HCT116 (cell line): ENCODE results near the gene MISP. TPM values are rescaled to one million over a fixed set of nuclear protein-coding genes. Genes with fewer than 3 reads are reported as not detected.

Source experiments
- ATAC-seq: fragments of 200-7000 bp; cut with Tn5 transposase; 2 replicates; pipeline ENCODE4 v1.9.1; 2020; ENCODE audit warnings: mild to moderate bottlenecking, moderate library complexity
- BruUV-seq: library from RNA; stranded (reverse); fragments of 400-500 nt; replicated peaks from 2 replicates; lab custom pipeline; 2021; lab: Mats Ljungman, UMichigan
- CTCF ChIA-PET: fragments of 300-600 bp; sonication (Branson Sonifier 250); formaldehyde crosslinking; loops from one replicate; lab custom pipeline; 2021; ENCODE audit warnings: antibody characterized with exemption; lab: Charles Lee
- POLR2A ChIA-PET: fragments of 300-600, 350-600 bp; sonication (Branson Sonifier 250); formaldehyde crosslinking; loops from one replicate; lab custom pipeline; 2021; ENCODE audit warnings: antibody characterized with exemption; lab: Charles Lee
- RAD21 ChIA-PET, 2 experiments: fragments of 300-600 bp; sonication (Branson Sonifier 250); formaldehyde crosslinking; loops; one replicate each; lab custom pipeline; 2023; ENCODE audit warnings: low total read pairs in 2 of 2; ENCODE audit not compliant: uncharacterized antibody in 2 of 2, unreplicated experiment in 2 of 2, low non-redundant PET in 1 of 2; lab: Charles Lee
- DNase-seq: peaks from one replicate; pipeline ENCODE4 v3.0.0-alpha.2; 2010; ENCODE audit warnings: low read depth, low spot score
- H2AFZ ChIP-seq: fragments of 200-600 bp; shearing (Covaris generic), sonication (generic); 2 replicates; pipeline ENCODE4 v1.6.1; 2017; ENCODE audit warnings: low read depth, mixed run types, mixed read lengths, antibody characterized with exemption, low read length; ENCODE audit not compliant: poor library complexity, severe bottlenecking
- H3K27ac ChIP-seq: 2 replicates; pipeline ENCODE4 v1.5.1; 2012; ENCODE audit warnings: low read depth, low read length
- H3K27me3 ChIP-seq: fragments of 200-600 bp; sonication (generic); 2 replicates; pipeline ENCODE4 v1.6.1; 2016; ENCODE audit warnings: mixed run types, low read length, mixed read lengths; ENCODE audit not compliant: insufficient read depth
- H3K36me3 ChIP-seq, 2 experiments: fragments of 200-500 bp in 1 of 2; fragments of 200-600 bp in 1 of 2; sonication (Bioruptor generic) in 1 of 2; sonication (generic) in 1 of 2; 2 replicates each; pipeline versions ENCODE4 v1.5.1 to v1.6.1; 2014 to 2016; ENCODE audit warnings: low read length in 2 of 2, inconsistent platforms in 1 of 2, mixed read lengths in 1 of 2, mixed run types in 1 of 2; ENCODE audit not compliant: insufficient read depth in 2 of 2, control insufficient read depth in 1 of 2
- H3K4me1 ChIP-seq, 2 experiments: fragments of 200-600 bp in 1 of 2; sonication (generic) in 1 of 2; 2 replicates each; pipeline versions ENCODE4 v1.5.1 to v1.6.1; 2012 to 2017; ENCODE audit warnings: low read length in 2 of 2, inconsistent platforms in 1 of 2, mild to moderate bottlenecking in 1 of 2, mixed read lengths in 1 of 2, mixed run types in 1 of 2, moderate library complexity in 1 of 2; ENCODE audit not compliant: insufficient read depth in 2 of 2, control insufficient read depth in 1 of 2
- H3K4me2 ChIP-seq: fragments of 200-600 bp; sonication (generic); 2 replicates; pipeline ENCODE4 v1.6.1; 2017; ENCODE audit warnings: mixed run types, low read length, mixed read lengths
- H3K4me3 ChIP-seq, 2 experiments: fragments of 200-600 bp in 1 of 2; sonication (generic) in 1 of 2; replicated peaks in 1 of 2; 2 replicates each; pipeline ENCODE4 v1.5.1; 2011 to 2016; ENCODE audit warnings: low read length in 2 of 2, control low read depth in 1 of 2, low read depth in 1 of 2, mild to moderate bottlenecking in 1 of 2, mixed read lengths in 1 of 2, mixed run types in 1 of 2
- H3K79me2 ChIP-seq: fragments of 200-600 bp; sonication (generic); 2 replicates; pipeline ENCODE4 v1.6.1; 2017; ENCODE audit warnings: mild to moderate bottlenecking, mixed run types, low read length, moderate library complexity, mixed read lengths; ENCODE audit not compliant: insufficient read depth
- H3K9ac ChIP-seq: fragments of 200-600 bp; sonication (generic); 2 replicates; pipeline ENCODE4 v1.6.1; 2016; ENCODE audit warnings: low read length, mixed read lengths
- H3K9me2 ChIP-seq: fragments of 200-600 bp; sonication (generic), shearing (Covaris generic); 2 replicates; pipeline ENCODE4 v1.6.1; 2017; ENCODE audit warnings: mixed run types, mild to moderate bottlenecking, moderate library complexity; ENCODE audit not compliant: insufficient read depth
- H3K9me3 ChIP-seq, 2 experiments: fragments of 200-500 bp in 1 of 2; fragments of 200-600 bp in 1 of 2; sonication (Bioruptor generic) in 1 of 2; sonication (generic) in 1 of 2; 2 replicates each; pipeline ENCODE4 v1.6.1; 2014 to 2017; ENCODE audit warnings: low read length in 2 of 2, mixed read lengths in 2 of 2, inconsistent platforms in 1 of 2, low read depth in 1 of 2, mild to moderate bottlenecking in 1 of 2, mixed run types in 1 of 2, moderate library complexity in 1 of 2; ENCODE audit not compliant: control insufficient read depth in 1 of 2, insufficient read depth in 1 of 2
- H4K20me1 ChIP-seq: fragments of 200-600 bp; sonication (generic), shearing (Covaris generic); 2 replicates; pipeline ENCODE4 v1.6.1; 2017; ENCODE audit warnings: mixed run types, mild to moderate bottlenecking, moderate library complexity; ENCODE audit not compliant: insufficient read depth
- CBX3 ChIP-seq: IDR thresholded peaks from 2 replicates; pipeline ENCODE4 v1.6.1; 2012; ENCODE audit warnings: low read depth
- CEBPB ChIP-seq: IDR thresholded peaks from 2 replicates; pipeline ENCODE4 v1.6.1; 2012; ENCODE audit warnings: low read depth
- EZH2phosphoT487 ChIP-seq: fragments of 200-600 bp; IDR thresholded peaks from 2 replicates; pipeline ENCODE4 v1.6.1; 2018; ENCODE audit warnings: antibody characterized with exemption, borderline replicate concordance
- FOSL1 ChIP-seq: IDR thresholded peaks from 2 replicates; pipeline ENCODE4 v1.6.1; 2012; ENCODE audit warnings: low read depth
- POLR2AphosphoS5 ChIP-seq: IDR thresholded peaks from 2 replicates; pipeline ENCODE4 v1.6.1; 2011; ENCODE audit warnings: mild to moderate bottlenecking, low read depth, low read length, moderate library complexity
- RAD21 ChIP-seq: IDR thresholded peaks from 2 replicates; pipeline ENCODE4 v1.6.1; 2012; ENCODE audit warnings: low read depth, mild to moderate bottlenecking
- SP1 ChIP-seq: IDR thresholded peaks from 2 replicates; pipeline ENCODE4 v1.6.1; 2012; ENCODE audit warnings: low read depth
- TCF7L2 ChIP-seq: IDR thresholded peaks from 2 replicates; pipeline ENCODE4 v1.7.0; 2011; ENCODE audit warnings: borderline replicate concordance, inconsistent platforms; ENCODE audit not compliant: insufficient read depth, insufficient read length; ENCODE audit errors: extremely low read depth
- YY1 ChIP-seq: IDR thresholded peaks from 2 replicates; pipeline ENCODE4 v1.6.1; 2011; ENCODE audit warnings: low read length, low read depth, moderate library complexity, mild to moderate bottlenecking; ENCODE audit not compliant: insufficient replicate concordance; ENCODE audit errors: extremely low read depth
- ZFX ChIP-seq: fragments of 450-650 bp; IDR thresholded peaks from 2 replicates; pipeline ENCODE4 v1.6.1; 2017
- ZNF274 ChIP-seq: fragments of 200-500 bp; sonication (Bioruptor generic); IDR thresholded peaks from 2 replicates; pipeline ENCODE4 v1.6.1; 2014; ENCODE audit warnings: mild to moderate bottlenecking, low read depth, low read length, inconsistent platforms
- intact Hi-C: fragments of 100-400 bp; cut with micrococcal nuclease; formaldehyde crosslinking; loops from 2 replicates; pipeline ENCODE4 v1.10.0; 2022
- total RNA-seq: library from RNA; stranded (reverse); gene quantifications from one replicate; pipeline ENCODE4 v1.2.1, GENCODE V29; 2021; ENCODE audit not compliant: unreplicated experiment
- TF ChIP-seq, protein P1 (sequence below): IDR thresholded peaks from 2 replicates; pipeline ENCODE4 v1.6.1; 2012
- TF ChIP-seq, protein P2 (sequence below): IDR thresholded peaks from 2 replicates; pipeline ENCODE4 v1.6.1; 2011; ENCODE audit warnings: mild to moderate bottlenecking, low read length, moderate library complexity; ENCODE audit not compliant: insufficient replicate concordance; ENCODE audit errors: extremely low read depth

Gene MISP
- total RNA-seq, 1 experiment from 2014 or later = 38.2 TPM

DNA sequence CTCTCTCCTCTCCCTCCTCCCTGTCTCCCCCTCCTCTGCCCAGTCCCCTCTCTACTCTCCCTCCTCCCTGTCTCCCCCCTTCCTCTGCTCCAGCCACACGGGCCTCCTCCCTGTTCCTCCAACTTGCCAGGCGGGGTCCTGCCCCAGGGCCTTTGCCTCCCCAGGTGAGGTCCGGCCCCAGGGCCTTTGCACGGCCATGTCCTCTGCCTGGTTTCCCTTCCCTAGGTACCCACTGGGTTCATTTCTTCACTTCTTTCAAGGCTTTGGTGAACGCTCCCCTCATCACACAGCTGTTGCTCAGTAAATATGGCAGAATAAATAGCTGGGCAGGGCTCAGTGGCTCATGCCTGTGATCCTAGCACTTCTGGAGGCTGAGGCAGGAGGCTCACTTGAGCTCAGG lies 21.2 kb downstream of the MISP start:
- H3K9me3 ChIP-seq = no peaks in the 10 kb centered on the region
- no peaks in the 10 kb centered on the region for H3K36me3 ChIP-seq
- H3K79me2 ChIP-seq = no peaks in the 10 kb centered on the region
- no peak overlapping the region for H3K27ac ChIP-seq
- POLR2A ChIA-PET = interaction anchor here (1.1 kb wide), 1 partner anchor 25 kb away, joined by 3 read pairs; the partner anchor contains the start of gene PTBP1
- no peak for ATAC-seq
- no TSS peak for BruUV-seq
- H3K9me2 ChIP-seq = no peaks in the 10 kb centered on the region
- intact Hi-C loops = no loop called here
- no peaks in the 10 kb centered on the region for H3K27me3 ChIP-seq
- no peak for TF ChIP-seq ZFX
- TF ChIP-seq TCF7L2 = no peak
- TF ChIP-seq, protein P1, sequence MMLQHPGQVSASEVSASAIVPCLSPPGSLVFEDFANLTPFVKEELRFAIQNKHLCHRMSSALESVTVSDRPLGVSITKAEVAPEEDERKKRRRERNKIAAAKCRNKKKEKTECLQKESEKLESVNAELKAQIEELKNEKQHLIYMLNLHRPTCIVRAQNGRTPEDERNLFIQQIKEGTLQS = no peak
- no peak for TF ChIP-seq EZH2phosphoT487
- TF ChIP-seq CBX3 = no peak
- TF ChIP-seq, all 23 proteins: peak for 0
- no peak overlapping the region for H3K9ac ChIP-seq
- H3K4me1 ChIP-seq = peaks cover 4 to 14% of the 10 kb centered on the region in 2 experiments
- H3K4me3 ChIP-seq = no peak overlapping the region
- DNase-seq = no peak
- H3K4me2 ChIP-seq = no peak overlapping the region
- ChIA-PET CTCF (no interaction called here), RAD21 (no interaction called here)
- H2AFZ ChIP-seq = no peak overlapping the region
- no peaks in the 10 kb centered on the region for H4K20me1 ChIP-seq

DNA sequence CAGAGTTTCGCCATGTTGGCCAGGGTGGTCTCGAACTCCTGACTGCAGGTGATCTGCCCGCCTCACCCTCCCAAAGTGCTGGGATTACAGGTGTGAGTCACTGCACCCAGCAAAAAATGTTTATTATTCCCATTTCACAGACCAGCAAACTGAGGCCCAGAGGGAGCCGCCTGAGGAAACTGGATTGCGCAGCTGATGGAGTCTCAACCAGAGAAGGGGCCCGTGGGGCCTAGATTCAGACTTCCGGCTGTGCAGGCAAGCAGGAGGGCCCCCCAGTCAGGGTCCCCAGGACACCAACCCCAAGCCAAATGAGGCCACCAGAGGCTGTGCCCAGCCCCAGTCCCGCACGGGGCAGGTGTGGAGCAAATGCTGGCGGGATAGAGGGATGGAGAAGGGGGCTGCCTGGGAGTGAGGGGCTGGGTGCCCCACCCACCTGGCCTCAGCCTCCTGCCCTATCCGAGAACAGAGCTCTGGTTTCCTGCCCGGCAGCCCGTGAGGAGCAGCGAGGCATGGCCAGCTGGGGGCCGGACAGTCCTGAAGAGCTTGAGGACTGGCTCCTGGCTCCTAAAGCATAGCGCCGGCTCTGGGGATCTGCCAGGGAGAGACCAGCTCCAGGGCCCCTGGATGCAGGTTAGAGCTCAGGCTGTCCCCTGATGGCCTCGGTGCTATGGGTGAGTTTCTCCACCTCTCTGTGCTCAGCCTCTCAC lies 22.0 kb downstream of the MISP start:
- CTCF ChIA-PET = no interaction called here
- intact Hi-C loops = no loop called here
- POLR2A ChIA-PET = interaction anchor here (1.1 kb wide), 1 partner anchor 24 kb away, joined by 3 read pairs; the partner anchor contains the start of gene PTBP1
- Histone ChIP-seq H3K36me3 (no peaks in the 10 kb centered on the region), H3K27me3 (no peaks in the 10 kb centered on the region), H3K4me2 (no peak overlapping the region), H3K4me3 (no peak overlapping the region), H3K79me2 (no peaks in the 10 kb centered on the region), H2AFZ (no peak overlapping the region), H3K4me1 (peaks cover 4 to 14% of the 10 kb centered on the region in 2 experiments), H3K9me2 (no peaks in the 10 kb centered on the region), H4K20me1 (no peaks in the 10 kb centered on the region), H3K27ac (no peak overlapping the region), H3K9ac (no peak overlapping the region), H3K9me3 (no peaks in the 10 kb centered on the region)
- BruUV-seq = no TSS peak
- RAD21 ChIA-PET = no interaction called here
- TF ChIP-seq RAD21 (no peak), ZNF274 (no peak), POLR2AphosphoS5 (no peak), ZFX (no peak), FOSL1 (no peak), SP1 (no peak), CEBPB (no peak), YY1 (no peak)
- TF ChIP-seq, protein P2, sequence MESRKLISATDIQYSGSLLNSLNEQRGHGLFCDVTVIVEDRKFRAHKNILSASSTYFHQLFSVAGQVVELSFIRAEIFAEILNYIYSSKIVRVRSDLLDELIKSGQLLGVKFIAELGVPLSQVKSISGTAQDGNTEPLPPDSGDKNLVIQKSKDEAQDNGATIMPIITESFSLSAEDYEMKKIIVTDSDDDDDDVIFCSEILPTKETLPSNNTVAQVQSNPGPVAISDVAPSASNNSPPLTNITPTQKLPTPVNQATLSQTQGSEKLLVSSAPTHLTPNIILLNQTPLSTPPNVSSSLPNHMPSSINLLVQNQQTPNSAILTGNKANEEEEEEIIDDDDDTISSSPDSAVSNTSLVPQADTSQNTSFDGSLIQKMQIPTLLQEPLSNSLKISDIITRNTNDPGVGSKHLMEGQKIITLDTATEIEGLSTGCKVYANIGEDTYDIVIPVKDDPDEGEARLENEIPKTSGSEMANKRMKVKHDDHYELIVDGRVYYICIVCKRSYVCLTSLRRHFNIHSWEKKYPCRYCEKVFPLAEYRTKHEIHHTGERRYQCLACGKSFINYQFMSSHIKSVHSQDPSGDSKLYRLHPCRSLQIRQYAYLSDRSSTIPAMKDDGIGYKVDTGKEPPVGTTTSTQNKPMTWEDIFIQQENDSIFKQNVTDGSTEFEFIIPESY = no peak
- ATAC-seq = no peak
- DNase-seq = no peak
